Measurements from ENCODE around the gene ZCCHC9.

ZCCHC9 gene

GRCh38 chr5:81359881-81360280, 58.5 kb downstream of the ZCCHC9 start:
- DNase-seq = no peak

DNA sequence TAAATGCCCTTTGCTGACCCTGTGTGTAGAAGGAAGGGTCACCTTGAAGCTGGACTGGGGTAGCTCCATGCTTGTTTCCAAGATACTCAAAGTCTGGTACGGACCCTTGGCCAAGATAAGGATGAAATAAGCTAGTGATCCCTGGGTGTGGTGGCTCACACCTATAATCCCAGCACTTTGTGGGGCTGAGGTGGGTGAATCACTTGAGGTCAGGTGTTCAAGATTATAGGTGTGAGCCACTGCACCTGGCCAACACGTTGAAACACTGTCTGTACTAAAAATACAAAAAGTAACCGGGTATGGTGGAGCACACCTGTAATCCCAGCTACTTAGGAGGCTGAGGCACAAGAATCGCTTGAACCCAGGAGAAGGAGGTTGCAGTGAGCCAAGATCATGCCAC, 59.3 kb downstream of the ZCCHC9 start:
- no peak for DNase-seq

DNA sequence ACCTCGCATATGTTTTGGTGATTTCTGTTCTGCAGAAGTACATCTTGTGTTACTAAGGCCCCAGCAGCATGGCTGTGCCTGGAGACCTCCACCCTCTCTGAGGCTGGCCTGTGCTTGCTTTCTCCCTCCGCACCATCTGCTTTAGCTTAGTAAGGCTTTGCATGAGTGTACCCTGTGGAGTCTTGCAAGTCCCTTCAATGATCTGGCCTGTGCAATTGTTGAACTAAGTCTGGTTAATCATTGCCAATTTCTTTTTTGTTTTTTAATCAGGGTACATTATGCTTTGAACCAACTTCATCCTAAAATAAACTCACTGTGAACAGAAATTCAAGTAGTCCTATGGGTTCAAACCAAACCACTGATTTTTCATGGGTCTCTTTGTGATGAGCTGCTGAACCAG, 60.2 kb downstream of the ZCCHC9 start:
- no peak for DNase-seq

All from fibroblast of skin of back (primary cell).